HG02870 (cell line): ENCODE measurements around the gene SETD6.

Experiments
- ATAC-seq: cut with Tn5 transposase; IDR thresholded peaks from one replicate; pipeline ENCODE4 v1.9.1; 2021; ENCODE audit warnings: mild to moderate bottlenecking, moderate library complexity; ENCODE audit not compliant: unreplicated experiment

SETD6 gene

GRCh38 chr16:58493756-58494431 is 21.4 kb upstream of the SETD6 start:
- ATAC-seq = no peak

GRCh38 chr16:58494981-58495520 is 20.3 kb upstream of the SETD6 start:
- peak; percentile 65 for ATAC-seq

GRCh38 chr16:58495521-58496331 is 19.6 kb upstream of the SETD6 start:
- ATAC-seq = no peak

GRCh38 chr16:58497468-58497867 is 17.8 kb upstream of the SETD6 start:
- ATAC-seq = no peak

GRCh38 chr16:58497935-58498334 is 17.4 kb upstream of the SETD6 start:
- no peak for ATAC-seq

GRCh38 chr16:58498341-58499091 is 16.8 kb upstream of the SETD6 start:
- ATAC-seq = no peak

- no peak for ATAC-seq
These were observed 16.2 kb upstream of the SETD6 start for GRCh38 chr16:58499092-58499511.

GRCh38 chr16:58499615-58500351 is 15.5 kb upstream of the SETD6 start, which contains the start of gene NDRG4:
Gene NDRG4 (plus strand): TSS chr16:58500143. CDS start chr16:58500249, 106 bp downstream.
- peak; percentile 64 for ATAC-seq

GRCh38 chr16:58500430-58501241 is 14.7 kb upstream of the SETD6 start:
- ATAC-seq = no peak

- ATAC-seq = no peak
These were observed 13.8 kb upstream of the SETD6 start for GRCh38 chr16:58501242-58502131.

- ATAC-seq = no peak
These were observed 12.9 kb upstream of the SETD6 start for GRCh38 chr16:58502217-58502921.

- no peak for ATAC-seq
These were observed 12.0 kb upstream of the SETD6 start for GRCh38 chr16:58503166-58503862.

- ATAC-seq = no peak
These were observed 11.2 kb upstream of the SETD6 start for GRCh38 chr16:58503863-58504688.

- no peak for ATAC-seq
These were observed 8.8 kb upstream of the SETD6 start for GRCh38 chr16:58506241-58507194.

- no peak for ATAC-seq
These were observed 7.9 kb upstream of the SETD6 start for GRCh38 chr16:58507195-58507962.
